GM21515 (cell line): ENCODE measurements around the gene LSAMP.
A peak's percentile ranks its signal among the peaks of the same experiment; 100 is the strongest.

Source experiments
- ATAC-seq: cut with Tn5 transposase; IDR thresholded peaks from one replicate; pipeline ENCODE4 v1.9.1; 2021; ENCODE audit not compliant: unreplicated experiment

The LSAMP gene

GRCh38 chr3:116179091-116179490 lies 266.2 kb downstream of the LSAMP start:
- ATAC-seq, result no peak

DNA sequence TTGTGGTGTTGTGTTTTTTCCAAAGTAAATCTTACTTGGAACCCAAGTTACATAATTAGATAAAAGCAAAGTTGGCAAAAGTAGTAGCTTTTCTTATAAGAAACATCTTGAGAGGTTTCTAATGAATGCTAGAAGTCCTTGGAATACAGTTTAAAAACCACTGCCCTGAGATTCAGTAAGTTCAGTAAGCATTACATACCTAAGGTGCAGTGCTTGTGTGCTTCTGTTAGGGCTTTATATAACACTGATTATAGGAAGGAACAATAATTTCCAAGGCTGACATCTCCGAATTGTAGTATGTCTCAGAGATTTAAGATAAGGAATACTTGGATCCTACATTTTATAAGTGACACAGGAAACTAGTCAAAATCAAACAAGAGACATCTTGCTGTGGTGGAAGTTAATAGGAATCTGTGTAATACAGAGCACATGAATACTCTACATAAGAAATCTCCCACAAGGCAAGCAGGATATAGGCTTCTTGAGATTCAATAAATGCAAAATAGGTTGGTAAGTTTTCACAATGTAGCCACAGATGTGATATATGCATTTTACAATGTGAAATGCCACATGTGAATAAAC lies 268.2 kb downstream of the LSAMP start:
- no peak for ATAC-seq

DNA sequence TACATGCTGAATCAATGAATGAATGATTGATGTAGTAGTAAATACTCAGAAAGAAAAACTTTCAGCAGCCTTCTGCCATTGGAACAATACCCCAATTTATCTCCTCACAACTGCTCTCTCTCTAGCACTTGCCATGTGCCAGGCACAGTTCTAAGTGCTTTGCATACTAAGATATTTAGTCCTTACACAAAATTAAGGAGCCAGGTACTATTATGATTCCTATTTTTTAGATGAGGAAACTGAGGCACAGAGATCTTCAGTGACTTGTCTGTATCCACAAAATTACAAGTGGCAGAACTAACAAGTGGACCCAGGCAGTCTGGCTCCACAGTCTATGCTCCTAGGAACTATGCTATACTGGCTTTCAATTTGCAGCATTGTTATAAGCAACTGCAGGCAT lies 279.2 kb downstream of the LSAMP start:
- no peak for ATAC-seq

DNA sequence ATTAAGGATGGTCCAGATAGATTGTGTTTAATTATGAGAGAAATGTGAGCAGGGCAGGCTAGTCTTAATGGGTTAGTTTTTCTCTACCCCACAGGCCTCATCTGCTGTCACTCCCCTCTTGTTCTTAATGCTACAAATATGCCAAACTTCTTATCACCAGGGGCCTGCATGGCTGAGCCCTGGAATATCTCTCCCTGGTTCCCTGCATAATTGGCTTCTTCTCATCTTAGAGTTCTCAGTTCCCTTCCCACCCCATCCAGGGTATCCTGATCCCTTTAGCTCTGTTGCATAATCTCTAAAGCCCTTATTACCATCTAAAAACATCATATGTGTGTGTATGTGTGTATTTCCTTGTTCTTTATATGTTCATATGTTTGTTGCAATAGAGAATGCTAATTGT lies 279.6 kb downstream of the LSAMP start:
- ATAC-seq, result no peak

DNA sequence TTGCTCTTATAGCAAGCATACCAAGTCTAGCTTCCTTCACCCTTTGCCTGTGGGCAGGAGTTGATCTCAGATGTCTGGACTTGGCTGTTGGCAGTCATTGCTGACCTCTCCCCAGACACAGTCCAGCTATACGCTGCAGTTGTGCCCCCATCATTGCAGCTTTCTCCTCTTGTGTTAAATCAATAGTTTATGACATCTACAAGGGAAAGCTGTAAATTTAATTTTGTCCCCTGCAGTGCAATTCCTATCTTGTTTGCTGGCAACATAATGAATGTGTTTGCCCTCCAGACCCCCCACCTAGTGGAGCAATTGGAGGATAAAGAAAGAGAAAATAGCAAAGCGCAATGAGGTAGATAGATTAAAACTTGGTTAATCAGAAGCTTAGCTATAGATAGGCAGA lies 280.2 kb downstream of the LSAMP start:
- ATAC-seq, result no peak

- ATAC-seq, result no peak
Measured at GRCh38 chr3:116164039-116164438, 281.2 kb downstream of the LSAMP start.

GRCh38 chr3:116161575-116162525 lies 283.4 kb downstream of the LSAMP start:
- no peak for ATAC-seq

DNA sequence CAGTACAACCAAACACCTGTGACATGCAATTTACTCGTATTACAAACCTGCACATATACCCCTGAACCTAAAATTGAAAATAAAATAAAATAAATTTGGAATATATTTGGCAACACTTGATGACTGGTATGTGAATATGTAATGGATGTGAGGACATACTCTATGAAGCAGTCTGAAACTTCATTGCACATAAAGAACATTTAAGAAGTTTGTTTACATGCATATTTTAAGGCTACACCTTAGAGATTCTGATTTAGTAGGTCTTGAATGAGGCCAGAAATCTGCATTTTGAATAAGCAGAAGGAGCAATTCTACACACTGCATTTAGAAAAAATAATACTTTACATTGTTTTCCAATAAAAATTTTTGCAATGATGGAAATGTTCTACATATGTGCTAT lies 284.7 kb downstream of the LSAMP start:
- ATAC-seq, result no peak

GRCh38 chr3:116155841-116156240 lies 289.4 kb downstream of the LSAMP start:
- ATAC-seq, result no peak

GRCh38 chr3:116154389-116154788 lies 290.9 kb downstream of the LSAMP start:
- no peak for ATAC-seq

DNA sequence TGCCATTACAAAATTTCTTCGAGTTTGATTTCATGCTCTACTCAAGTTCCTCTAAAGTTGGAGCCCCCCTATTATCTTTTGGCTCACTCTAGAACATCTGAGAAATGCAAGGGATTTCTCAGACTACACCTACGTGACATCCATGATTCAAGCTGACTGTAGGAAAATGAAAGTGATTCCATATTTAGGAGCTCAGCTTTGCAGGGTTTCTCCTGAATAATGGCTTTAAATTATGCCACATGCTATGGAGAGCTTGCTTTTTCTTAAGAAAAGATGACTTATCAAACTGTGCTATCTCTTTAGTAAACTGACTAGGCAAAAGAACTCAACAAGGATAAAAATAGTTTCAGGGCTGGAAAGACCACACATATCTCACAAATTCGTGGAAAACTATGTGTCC lies 292.1 kb downstream of the LSAMP start:
- no peak for ATAC-seq

DNA sequence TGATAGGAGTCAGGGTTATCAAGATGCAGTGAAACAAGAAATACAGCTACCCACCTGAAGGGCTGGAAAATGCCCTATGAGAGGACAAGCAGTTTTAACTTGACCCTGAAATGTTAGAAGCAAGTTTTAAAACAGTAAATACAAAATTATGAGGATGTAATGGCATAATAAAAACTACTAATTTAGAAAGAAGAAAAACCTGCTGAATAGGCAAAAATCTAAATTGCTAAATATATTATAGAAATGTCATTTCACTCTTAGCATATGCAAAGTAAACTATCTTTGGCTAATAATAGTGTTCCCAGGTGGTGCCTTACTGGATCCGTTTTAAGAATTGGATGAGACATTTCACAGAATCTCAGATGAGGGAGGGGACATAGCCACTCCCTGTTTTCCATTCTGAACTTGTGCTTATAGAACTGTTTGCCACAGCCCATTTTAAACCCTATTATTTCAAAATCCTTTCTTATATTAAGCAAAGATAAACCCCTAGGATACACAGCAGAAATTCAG lies 294.6 kb downstream of the LSAMP start:
- ATAC-seq, result no peak

- ATAC-seq, result no peak
Measured at GRCh38 chr3:116148881-116149851, 296.1 kb downstream of the LSAMP start.

DNA sequence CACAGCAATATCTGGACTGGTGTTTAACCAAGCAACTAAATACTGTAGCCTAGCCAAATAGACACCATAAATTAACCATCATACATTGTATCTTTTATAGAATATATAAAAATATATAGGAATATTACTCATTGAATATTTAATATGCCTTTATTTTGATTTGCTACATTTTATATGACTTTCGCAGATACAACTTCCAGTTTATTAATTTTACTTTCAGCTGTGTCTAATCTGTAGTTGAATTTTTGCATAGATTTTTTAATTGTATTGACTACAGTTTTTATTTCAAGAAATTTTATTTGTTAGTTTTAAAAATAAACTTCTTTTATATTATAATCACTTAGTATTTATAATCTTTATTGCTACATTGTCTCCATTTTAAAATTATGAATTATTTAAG lies 299.7 kb downstream of the LSAMP start:
- no peak for ATAC-seq

- ATAC-seq, result no peak
Measured at GRCh38 chr3:116141724-116142123, 303.6 kb downstream of the LSAMP start.

- peak; percentile 53 for ATAC-seq
Measured at GRCh38 chr3:116140100-116140689, 305.1 kb downstream of the LSAMP start.

- peak; percentile 52 for ATAC-seq
Measured at GRCh38 chr3:116139641-116140040, 305.6 kb downstream of the LSAMP start.

GRCh38 chr3:116135457-116136085 lies 309.7 kb downstream of the LSAMP start:
- ATAC-seq, result no peak

- no peak for ATAC-seq
Measured at GRCh38 chr3:116129187-116129946, 315.9 kb downstream of the LSAMP start.
